Measurements from ENCODE around the gene TRAPPC2L. TPM values are rescaled to one million over a fixed set of nuclear protein-coding genes. Genes with fewer than 3 reads are reported as not detected.

Gene TRAPPC2L
- total and polyA plus RNA-seq, 10 of the 15 experiments (the other 5 are each of a cell fraction or from before 2014, with no cell fraction given), result 56.3 to 363 (median 118) TPM

DNA sequence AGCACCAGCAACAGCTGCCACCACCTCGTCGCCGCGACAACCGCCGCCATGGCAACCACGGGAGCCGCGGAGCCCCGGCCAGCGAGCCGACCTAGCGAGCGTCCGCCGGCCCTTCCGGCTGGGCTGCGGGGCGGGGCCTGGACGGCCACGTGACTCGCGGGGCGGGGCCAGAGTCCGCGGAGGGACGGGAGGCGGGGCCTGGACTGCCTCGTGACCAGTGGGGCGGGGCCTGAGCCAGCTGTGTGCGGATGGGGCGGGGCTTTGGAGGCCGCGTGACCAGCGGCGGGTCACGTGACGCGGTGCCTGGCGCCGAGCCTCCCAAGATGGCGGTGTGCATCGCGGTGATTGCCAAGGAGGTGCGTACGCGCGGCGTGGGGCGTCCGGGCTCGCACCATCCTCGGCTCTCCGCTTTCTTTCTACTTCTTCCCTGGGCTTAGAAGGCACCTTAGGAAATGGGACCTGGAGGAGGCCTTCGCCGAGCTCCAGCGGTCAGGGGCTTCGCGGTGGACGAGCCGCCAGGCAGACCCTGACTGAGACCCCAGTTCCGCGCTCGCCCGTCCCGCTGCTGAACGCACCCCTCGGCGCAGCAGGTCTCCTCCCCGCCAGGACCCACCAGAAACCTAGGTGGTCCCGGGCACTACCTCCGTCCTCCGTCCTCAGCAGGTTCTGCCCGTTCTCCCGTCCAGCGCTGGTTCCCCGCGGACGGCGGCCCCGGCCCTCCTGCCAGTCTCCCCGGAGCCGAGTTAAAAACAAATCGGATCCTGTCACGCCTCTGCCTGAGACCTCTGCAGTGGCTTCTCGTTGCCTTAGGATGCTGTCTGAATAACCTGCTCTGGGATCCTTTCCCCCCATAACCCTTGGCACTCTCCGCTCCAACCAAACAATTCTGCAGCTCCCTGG lies at the start of gene TRAPPC2L, which contains the start of gene GALNS (continued):
- TF ChIP-seq, protein P1, sequence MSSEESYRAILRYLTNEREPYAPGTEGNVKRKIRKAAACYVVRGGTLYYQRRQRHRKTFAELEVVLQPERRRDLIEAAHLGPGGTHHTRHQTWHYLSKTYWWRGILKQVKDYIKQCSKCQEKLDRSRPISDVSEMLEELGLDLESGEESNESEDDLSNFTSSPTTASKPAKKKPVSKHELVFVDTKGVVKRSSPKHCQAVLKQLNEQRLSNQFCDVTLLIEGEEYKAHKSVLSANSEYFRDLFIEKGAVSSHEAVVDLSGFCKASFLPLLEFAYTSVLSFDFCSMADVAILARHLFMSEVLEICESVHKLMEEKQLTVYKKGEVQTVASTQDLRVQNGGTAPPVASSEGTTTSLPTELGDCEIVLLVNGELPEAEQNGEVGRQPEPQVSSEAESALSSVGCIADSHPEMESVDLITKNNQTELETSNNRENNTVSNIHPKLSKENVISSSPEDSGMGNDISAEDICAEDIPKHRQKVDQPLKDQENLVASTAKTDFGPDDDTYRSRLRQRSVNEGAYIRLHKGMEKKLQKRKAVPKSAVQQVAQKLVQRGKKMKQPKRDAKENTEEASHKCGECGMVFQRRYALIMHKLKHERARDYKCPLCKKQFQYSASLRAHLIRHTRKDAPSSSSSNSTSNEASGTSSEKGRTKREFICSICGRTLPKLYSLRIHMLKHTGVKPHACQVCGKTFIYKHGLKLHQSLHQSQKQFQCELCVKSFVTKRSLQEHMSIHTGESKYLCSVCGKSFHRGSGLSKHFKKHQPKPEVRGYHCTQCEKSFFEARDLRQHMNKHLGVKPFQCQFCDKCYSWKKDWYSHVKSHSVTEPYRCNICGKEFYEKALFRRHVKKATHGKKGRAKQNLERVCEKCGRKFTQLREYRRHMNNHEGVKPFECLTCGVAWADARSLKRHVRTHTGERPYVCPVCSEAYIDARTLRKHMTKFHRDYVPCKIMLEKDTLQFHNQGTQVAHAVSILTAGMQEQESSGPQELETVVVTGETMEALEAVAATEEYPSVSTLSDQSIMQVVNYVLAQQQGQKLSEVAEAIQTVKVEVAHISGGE (CRISPR knock-in tag; IDR thresholded peaks at IDR 0.05), result peak; percentile 68
- no peak for TF ChIP-seq ZNF622 (IDR thresholded peaks at IDR 0.05)
- TF ChIP-seq FOXM1 (IDR thresholded peaks at IDR 0.05; ENCODE audit: low read depth, low read length), result no peak
- TF ChIP-seq, protein P2, sequence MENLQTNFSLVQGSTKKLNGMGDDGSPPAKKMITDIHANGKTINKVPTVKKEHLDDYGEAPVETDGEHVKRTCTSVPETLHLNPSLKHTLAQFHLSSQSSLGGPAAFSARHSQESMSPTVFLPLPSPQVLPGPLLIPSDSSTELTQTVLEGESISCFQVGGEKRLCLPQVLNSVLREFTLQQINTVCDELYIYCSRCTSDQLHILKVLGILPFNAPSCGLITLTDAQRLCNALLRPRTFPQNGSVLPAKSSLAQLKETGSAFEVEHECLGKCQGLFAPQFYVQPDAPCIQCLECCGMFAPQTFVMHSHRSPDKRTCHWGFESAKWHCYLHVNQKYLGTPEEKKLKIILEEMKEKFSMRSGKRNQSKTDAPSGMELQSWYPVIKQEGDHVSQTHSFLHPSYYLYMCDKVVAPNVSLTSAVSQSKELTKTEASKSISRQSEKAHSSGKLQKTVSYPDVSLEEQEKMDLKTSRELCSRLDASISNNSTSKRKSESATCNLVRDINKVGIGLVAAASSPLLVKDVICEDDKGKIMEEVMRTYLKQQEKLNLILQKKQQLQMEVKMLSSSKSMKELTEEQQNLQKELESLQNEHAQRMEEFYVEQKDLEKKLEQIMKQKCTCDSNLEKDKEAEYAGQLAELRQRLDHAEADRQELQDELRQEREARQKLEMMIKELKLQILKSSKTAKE (IDR thresholded peaks at IDR 0.05; ENCODE audit: low read depth, poor library complexity, severe bottlenecking), result no peak
- TF ChIP-seq, protein P3, sequence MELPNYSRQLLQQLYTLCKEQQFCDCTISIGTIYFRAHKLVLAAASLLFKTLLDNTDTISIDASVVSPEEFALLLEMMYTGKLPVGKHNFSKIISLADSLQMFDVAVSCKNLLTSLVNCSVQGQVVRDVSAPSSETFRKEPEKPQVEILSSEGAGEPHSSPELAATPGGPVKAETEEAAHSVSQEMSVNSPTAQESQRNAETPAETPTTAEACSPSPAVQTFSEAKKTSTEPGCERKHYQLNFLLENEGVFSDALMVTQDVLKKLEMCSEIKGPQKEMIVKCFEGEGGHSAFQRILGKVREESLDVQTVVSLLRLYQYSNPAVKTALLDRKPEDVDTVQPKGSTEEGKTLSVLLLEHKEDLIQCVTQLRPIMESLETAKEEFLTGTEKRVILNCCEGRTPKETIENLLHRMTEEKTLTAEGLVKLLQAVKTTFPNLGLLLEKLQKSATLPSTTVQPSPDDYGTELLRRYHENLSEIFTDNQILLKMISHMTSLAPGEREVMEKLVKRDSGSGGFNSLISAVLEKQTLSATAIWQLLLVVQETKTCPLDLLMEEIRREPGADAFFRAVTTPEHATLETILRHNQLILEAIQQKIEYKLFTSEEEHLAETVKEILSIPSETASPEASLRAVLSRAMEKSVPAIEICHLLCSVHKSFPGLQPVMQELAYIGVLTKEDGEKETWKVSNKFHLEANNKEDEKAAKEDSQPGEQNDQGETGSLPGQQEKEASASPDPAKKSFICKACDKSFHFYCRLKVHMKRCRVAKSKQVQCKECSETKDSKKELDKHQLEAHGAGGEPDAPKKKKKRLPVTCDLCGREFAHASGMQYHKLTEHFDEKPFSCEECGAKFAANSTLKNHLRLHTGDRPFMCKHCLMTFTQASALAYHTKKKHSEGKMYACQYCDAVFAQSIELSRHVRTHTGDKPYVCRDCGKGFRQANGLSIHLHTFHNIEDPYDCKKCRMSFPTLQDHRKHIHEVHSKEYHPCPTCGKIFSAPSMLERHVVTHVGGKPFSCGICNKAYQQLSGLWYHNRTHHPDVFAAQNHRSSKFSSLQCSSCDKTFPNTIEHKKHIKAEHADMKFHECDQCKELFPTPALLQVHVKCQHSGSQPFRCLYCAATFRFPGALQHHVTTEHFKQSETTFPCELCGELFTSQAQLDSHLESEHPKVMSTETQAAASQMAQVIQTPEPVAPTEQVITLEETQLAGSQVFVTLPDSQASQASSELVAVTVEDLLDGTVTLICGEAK (IDR thresholded peaks at IDR 0.05; ENCODE audit: borderline replicate concordance), result no peak
- TF ChIP-seq RUNX3 (IDR thresholded peaks at IDR 0.05; ENCODE audit: low read length), result 0 out of 2 replicates have a peak, but pooled peaks have one; percentile 10
- TF ChIP-seq, protein P4, sequence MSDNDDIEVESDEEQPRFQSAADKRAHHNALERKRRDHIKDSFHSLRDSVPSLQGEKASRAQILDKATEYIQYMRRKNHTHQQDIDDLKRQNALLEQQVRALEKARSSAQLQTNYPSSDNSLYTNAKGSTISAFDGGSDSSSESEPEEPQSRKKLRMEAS (IDR thresholded peaks at IDR 0.05; ENCODE audit: low read depth, low read length), result peak; percentile 98
- TF ChIP-seq ZNF207 (IDR thresholded peaks at IDR 0.05; ENCODE audit: borderline replicate concordance), result no peak
- TF ChIP-seq TAF1 (IDR thresholded peaks at IDR 0.05; ENCODE audit: borderline replicate concordance, low read depth, low read length), result peak; percentile 87
- TF ChIP-seq SIX5 (IDR thresholded peaks at IDR 0.05; ENCODE audit: low read depth, low read length, severe bottlenecking), result no peak
- TF ChIP-seq HDGF (IDR thresholded peaks at IDR 0.05), result no peak
- TF ChIP-seq, protein P5, sequence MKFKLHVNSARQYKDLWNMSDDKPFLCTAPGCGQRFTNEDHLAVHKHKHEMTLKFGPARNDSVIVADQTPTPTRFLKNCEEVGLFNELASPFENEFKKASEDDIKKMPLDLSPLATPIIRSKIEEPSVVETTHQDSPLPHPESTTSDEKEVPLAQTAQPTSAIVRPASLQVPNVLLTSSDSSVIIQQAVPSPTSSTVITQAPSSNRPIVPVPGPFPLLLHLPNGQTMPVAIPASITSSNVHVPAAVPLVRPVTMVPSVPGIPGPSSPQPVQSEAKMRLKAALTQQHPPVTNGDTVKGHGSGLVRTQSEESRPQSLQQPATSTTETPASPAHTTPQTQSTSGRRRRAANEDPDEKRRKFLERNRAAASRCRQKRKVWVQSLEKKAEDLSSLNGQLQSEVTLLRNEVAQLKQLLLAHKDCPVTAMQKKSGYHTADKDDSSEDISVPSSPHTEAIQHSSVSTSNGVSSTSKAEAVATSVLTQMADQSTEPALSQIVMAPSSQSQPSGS (IDR thresholded peaks at IDR 0.05; ENCODE audit: low read length), result no peak
- no peak for TF ChIP-seq CEBPB (IDR thresholded peaks at IDR 0.05; ENCODE audit: borderline replicate concordance in 1 of 2, low read depth in 2 of 2, low read length in 2 of 2)
- TF ChIP-seq MTA2 (IDR thresholded peaks at IDR 0.05; ENCODE audit: low read depth), result no peak
- no peak for TF ChIP-seq ZZZ3 (IDR thresholded peaks at IDR 0.05; ENCODE audit: control insufficient read depth, insufficient read length, low read depth)

All from GM12878 (cell line).